Fibroblast of mammary gland (primary cell): ENCODE data around the gene ST3GAL6.

Experiments used
- DNase-seq: peaks from one replicate; pipeline ENCODE4 v3.0.0-alpha.2; 2010; ENCODE audit warnings: low read depth
- H3K4me3 ChIP-seq: 2 replicates; pipeline ENCODE4 v1.5.1; 2011; ENCODE audit warnings: low read depth, mild to moderate bottlenecking, low read length, moderate library complexity; ENCODE audit not compliant: control insufficient read depth
- CTCF ChIP-seq: conservative IDR thresholded peaks from 2 replicates; pipeline ENCODE4 v1.5.1; 2011; ENCODE audit warnings: low read depth, low read length, inconsistent platforms; ENCODE audit not compliant: control insufficient read depth, insufficient read depth

Gene ST3GAL6

GRCh38 chr3:98777286-98777685, 14.1 kb downstream of the ST3GAL6 start:
- TF ChIP-seq CTCF: no peak
- DNase-seq: no peak
- no peak overlapping the region for H3K4me3 ChIP-seq

DNA sequence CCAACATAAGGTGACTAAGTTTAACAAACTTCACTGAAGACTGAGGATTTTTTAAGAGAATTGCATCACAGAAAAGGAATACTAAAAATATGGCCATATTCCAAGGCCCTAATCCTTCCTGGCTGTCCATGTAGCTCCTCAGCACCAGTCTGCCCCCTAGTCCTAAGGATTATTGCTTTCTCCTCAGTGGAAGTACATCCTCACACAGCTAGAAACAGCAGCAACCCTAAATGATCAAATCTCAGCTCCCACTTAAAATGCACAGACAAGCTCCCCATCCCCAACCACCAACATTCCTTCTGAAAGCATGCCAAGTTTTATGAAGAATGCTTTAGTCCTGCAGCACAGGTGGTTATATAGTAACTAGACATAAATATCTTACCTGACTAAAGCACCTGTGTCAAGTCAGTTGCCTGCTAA, 14.7 kb downstream of the ST3GAL6 start:
- peak; percentile 24 for TF ChIP-seq CTCF
- peak; percentile 85 for DNase-seq

GRCh38 chr3:98778383-98778782, 15.2 kb downstream of the ST3GAL6 start:
- H3K4me3 ChIP-seq: no peak overlapping the region
- peak; percentile 66 for DNase-seq
- no peak for TF ChIP-seq CTCF

More for the DNA sequence above, 14.7 kb downstream of the ST3GAL6 start:
- no peak overlapping the region for H3K4me3 ChIP-seq

DNA sequence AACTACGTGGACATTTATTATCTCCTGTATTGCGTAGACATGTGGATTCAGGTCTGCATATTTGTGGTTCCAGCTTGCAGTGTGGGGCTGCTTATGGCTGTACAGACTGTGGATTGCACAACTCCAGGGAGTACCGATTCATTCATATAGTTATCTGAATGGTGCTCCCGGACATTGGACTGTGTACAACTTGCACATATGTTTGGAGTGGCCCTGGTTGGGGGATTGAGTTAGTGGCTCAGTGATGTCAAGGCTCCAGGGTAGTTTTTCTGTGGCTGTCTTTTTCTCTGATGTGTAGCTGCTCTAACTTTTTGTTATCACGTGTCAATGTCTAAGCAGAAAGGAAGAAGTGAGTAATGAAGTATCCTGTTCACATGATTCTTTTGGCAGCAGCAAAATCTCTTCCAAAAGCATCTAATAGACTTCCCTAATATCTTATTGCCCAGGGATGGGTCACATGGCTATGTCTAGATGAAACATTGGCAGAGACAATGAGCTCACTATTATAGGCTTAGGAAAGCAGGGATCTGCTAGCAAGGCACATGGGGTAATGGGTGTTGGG, 15.8 kb downstream of the ST3GAL6 start:
- no peak overlapping the region for H3K4me3 ChIP-seq
- TF ChIP-seq CTCF: no peak
- DNase-seq: peak; percentile 95

GRCh38 chr3:98779541-98780335, 16.6 kb downstream of the ST3GAL6 start:
- TF ChIP-seq CTCF: no peak
- peak; percentile 56 for DNase-seq

GRCh38 chr3:98780343-98780742, 17.2 kb downstream of the ST3GAL6 start:
- DNase-seq: no peak
- TF ChIP-seq CTCF: no peak
- H3K4me3 ChIP-seq: no peak overlapping the region

More at GRCh38 chr3:98779541-98780335, 16.6 kb downstream of the ST3GAL6 start:
- no peak overlapping the region for H3K4me3 ChIP-seq
